ENCODE results near the gene MXRA7. TPM values are rescaled to one million over a fixed set of nuclear protein-coding genes. Genes with fewer than 3 reads are reported as not detected.
A peak's percentile ranks its signal among the peaks of the same experiment; 100 is the strongest.

MXRA7 gene
- total and polyA plus RNA-seq, 2 of the 4 experiments (the other 2 are of a cell fraction) = 168 to 231 TPM

DNA sequence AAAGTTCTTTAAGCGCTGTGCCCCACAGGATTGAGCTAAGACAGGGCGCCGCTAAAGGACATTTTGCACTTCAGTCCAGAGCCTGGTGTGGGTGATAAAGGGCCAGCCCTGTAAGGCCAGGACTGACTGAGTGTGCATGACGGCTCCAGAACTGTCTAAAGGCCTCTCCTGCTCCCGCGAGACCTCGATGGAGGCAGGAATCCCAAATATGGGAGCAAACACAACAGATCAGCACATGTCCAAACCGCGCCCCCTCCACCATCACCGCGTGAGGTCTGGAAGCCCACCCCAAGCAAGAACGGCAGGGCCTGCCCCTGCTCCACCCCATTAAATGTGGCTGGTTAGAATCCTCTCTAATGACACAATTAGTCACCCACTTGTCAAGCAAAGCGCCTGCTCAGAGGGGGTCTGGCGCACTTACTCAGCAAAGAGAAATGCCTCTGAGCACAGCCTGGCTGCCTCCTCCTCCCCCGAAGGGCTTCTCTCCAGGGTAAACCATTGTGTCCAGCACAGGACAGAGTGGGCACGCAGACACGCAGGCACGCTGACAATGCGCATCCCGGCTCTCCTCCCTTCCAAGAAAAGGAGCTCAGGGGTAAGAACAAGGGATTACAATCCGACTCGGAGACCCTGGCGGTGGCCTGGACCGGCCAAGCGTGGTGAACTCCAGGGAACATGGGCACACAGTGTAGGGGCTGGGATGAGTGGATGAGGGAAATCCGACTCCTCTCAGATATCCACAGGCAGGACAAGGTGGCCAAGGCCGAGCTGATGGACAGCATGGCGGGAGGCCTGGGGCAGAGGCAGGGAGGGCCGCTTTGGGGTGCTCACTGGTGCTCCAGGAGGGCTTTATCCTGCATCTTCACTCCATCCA, 1.5 kb downstream of the MXRA7 start:
- BruUV-seq (replicated peaks) = TSS peak; percentile 25
- Histone ChIP-seq H3K14ac (replicated peaks; ENCODE audit: low read depth, low read length) (peak overlapping the region; percentile 99), H3K4ac (ENCODE audit: low read depth, low read length) (peak overlapping the region; percentile 98), H4K20me1 (ENCODE audit: insufficient read depth, low read length) (peaks cover 67% of the 10 kb centered on the region), H3K9ac (ENCODE audit: low read depth, low read length) (peak overlapping the region; percentile 86), H3K4me3 (ENCODE audit: insufficient read depth, low read depth, low read length) (peak overlapping the region; percentile 58), H3K4me2 (ENCODE audit: low read depth, low read length) (peak overlapping the region; percentile 87), H3K4me1 (ENCODE audit: control insufficient read depth, insufficient read depth, low read length) (peaks cover 27% of the 10 kb centered on the region), H3K56ac (ENCODE audit: extremely low read depth, insufficient read depth, low read length) (peak overlapping the region; percentile 96), H3K79me1 (ENCODE audit: low read depth in 1 of 2, low read length in 2 of 2) (peaks cover 17 to 82% of the 10 kb centered on the region in 2 experiments; a peak in 3 of 4 replicates), H4K91ac (ENCODE audit: insufficient read depth, low read depth, low read length) (peak overlapping the region; percentile 98), H2AK5ac (ENCODE audit: low read depth, low read length) (peak overlapping the region; percentile 81), H4K5ac (ENCODE audit: low read depth, low read length) (peak overlapping the region; percentile 67), H3K36me3 (ENCODE audit: control insufficient read depth, insufficient read depth, low read length) (peaks cover 16% of the 10 kb centered on the region), H4K8ac (ENCODE audit: low read depth in 2 of 2, low read length in 2 of 2) (peak overlapping the region; percentile 49 to 89), H3K27me3 (ENCODE audit: control insufficient read depth, insufficient read depth, low read length) (no peaks in the 10 kb centered on the region), H3K9me3 (ENCODE audit: control insufficient read depth, insufficient read depth, low read length) (no peaks in the 10 kb centered on the region), H3K27ac (ENCODE audit: insufficient read depth, low read length) (peak overlapping the region; percentile 90), H2AK9ac (replicated peaks; ENCODE audit: low read depth, low read length, poor library complexity) (peak overlapping the region; percentile 99), H2BK120ac (ENCODE audit: low read depth, low read length) (peak overlapping the region; percentile 94), H2AFZ (replicated peaks; ENCODE audit: low read length, poor library complexity) (peak overlapping the region; percentile 75), H3K23ac (ENCODE audit: low read depth, low read length) (peak overlapping the region; percentile 98), H3K18ac (ENCODE audit: low read depth, low read length) (peak overlapping the region; percentile 73), H2BK15ac (ENCODE audit: low read depth, low read length) (peak overlapping the region; percentile 60; the same call in 1 of the 3 replicates), H2BK20ac (ENCODE audit: low read depth, low read length) (peak overlapping the region; percentile 36; the same call in 1 of the 2 replicates), H3K9me1 (ENCODE audit: insufficient read depth, low read length) (peaks cover 21% of the 10 kb centered on the region), H2BK5ac (ENCODE audit: low read depth, low read length, poor library complexity, severe bottlenecking) (peak overlapping the region; percentile 92)
- dilution Hi-C loops (cut with HindIII; ENCODE audit: low sequenced_read_pairs, unreplicated experiment) = no loop called here
- DNase-seq = peak; percentile 99
- intact Hi-C loops (cut with micrococcal nuclease) = loop anchor here (1.0 kb wide), 2 partner anchors 21 to 186 kb away; no protein-coding TSS in a partner anchor
- in situ Hi-C loops (cut with MboI; ENCODE audit: low sequenced_read_pairs) = no loop called here
- whole genome bisulfite sequencing, 2 experiments (ENCODE audit: extremely low coverage in 2 of 2, insufficient read length in 1 of 2) = 18% methylated on average over 5 of the region's 29 CpGs; no CpG with 5 or more reads in 1 of the 2 experiments
- CTCF ChIA-PET = no interaction called here
- POLR2A ChIA-PET (ENCODE audit: unreplicated experiment) = no interaction called here
- ATAC-seq (ENCODE audit: low read depth) = peak; percentile 74
- peak; percentile 94 for TF ChIP-seq MXI1 (IDR thresholded peaks at IDR 0.05; ENCODE audit: borderline replicate concordance, low read depth, low read length)
- TF ChIP-seq SMC3 (IDR thresholded peaks at IDR 0.05; ENCODE audit: low read depth, low read length) = no peak
- TF ChIP-seq, protein P1, sequence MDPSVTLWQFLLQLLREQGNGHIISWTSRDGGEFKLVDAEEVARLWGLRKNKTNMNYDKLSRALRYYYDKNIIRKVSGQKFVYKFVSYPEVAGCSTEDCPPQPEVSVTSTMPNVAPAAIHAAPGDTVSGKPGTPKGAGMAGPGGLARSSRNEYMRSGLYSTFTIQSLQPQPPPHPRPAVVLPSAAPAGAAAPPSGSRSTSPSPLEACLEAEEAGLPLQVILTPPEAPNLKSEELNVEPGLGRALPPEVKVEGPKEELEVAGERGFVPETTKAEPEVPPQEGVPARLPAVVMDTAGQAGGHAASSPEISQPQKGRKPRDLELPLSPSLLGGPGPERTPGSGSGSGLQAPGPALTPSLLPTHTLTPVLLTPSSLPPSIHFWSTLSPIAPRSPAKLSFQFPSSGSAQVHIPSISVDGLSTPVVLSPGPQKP (IDR thresholded peaks at IDR 0.05; ENCODE audit: borderline replicate concordance, low read depth, low read length) = no peak
- peak; percentile 90; the same call in 1 of the 2 replicates for TF ChIP-seq CHD1 (IDR thresholded peaks at IDR 0.05; ENCODE audit: low read depth, low read length)
- TF ChIP-seq CEBPB (IDR thresholded peaks at IDR 0.05; ENCODE audit: low read depth, low read length) = no peak
- TF ChIP-seq POLR2A (IDR thresholded peaks at IDR 0.05; ENCODE audit: low read depth, low read length) = peak; percentile 97
- no peak for TF ChIP-seq RAD21 (IDR thresholded peaks at IDR 0.05; ENCODE audit: low read length)
- TF ChIP-seq, protein P2, sequence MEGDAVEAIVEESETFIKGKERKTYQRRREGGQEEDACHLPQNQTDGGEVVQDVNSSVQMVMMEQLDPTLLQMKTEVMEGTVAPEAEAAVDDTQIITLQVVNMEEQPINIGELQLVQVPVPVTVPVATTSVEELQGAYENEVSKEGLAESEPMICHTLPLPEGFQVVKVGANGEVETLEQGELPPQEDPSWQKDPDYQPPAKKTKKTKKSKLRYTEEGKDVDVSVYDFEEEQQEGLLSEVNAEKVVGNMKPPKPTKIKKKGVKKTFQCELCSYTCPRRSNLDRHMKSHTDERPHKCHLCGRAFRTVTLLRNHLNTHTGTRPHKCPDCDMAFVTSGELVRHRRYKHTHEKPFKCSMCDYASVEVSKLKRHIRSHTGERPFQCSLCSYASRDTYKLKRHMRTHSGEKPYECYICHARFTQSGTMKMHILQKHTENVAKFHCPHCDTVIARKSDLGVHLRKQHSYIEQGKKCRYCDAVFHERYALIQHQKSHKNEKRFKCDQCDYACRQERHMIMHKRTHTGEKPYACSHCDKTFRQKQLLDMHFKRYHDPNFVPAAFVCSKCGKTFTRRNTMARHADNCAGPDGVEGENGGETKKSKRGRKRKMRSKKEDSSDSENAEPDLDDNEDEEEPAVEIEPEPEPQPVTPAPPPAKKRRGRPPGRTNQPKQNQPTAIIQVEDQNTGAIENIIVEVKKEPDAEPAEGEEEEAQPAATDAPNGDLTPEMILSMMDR (conservative IDR thresholded peaks at IDR 0.05; ENCODE audit: low read depth, low read length) = 0 out of 2 replicates have a peak, but pooled peaks have one; percentile 8
- TF ChIP-seq NFE2L2 (IDR thresholded peaks at IDR 0.05; ENCODE audit: low read depth, low read length) = no peak; the same call in 1 of the 2 replicates
- peak; percentile 47 for TF ChIP-seq FOS (IDR thresholded peaks at IDR 0.05; ENCODE audit: low read depth, low read length)
- TF ChIP-seq RCOR1 (IDR thresholded peaks at IDR 0.05; ENCODE audit: insufficient replicate concordance, low read length) = peak; percentile 61
- TF ChIP-seq, protein P3, sequence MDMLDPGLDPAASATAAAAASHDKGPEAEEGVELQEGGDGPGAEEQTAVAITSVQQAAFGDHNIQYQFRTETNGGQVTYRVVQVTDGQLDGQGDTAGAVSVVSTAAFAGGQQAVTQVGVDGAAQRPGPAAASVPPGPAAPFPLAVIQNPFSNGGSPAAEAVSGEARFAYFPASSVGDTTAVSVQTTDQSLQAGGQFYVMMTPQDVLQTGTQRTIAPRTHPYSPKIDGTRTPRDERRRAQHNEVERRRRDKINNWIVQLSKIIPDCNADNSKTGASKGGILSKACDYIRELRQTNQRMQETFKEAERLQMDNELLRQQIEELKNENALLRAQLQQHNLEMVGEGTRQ (IDR thresholded peaks at IDR 0.05; ENCODE audit: low read depth, low read length) = peak; percentile 58
- peak; percentile 80; the same call in 1 of the 2 replicates for TF ChIP-seq MAZ (IDR thresholded peaks at IDR 0.05; ENCODE audit: borderline replicate concordance, low read depth, low read length)

Data from IMR-90 (cell line).